CD8-positive, alpha-beta memory T cell (primary cell): ENCODE data around the gene CHCHD6. TPM values are rescaled to one million over a fixed set of nuclear protein-coding genes. Genes with fewer than 3 reads are reported as not detected.

Experiments
- CTCF ChIA-PET: fragments of 350-600 bp; sonication (Branson Sonifier 250); formaldehyde crosslinking; loops from one replicate; lab custom pipeline; 2021; ENCODE audit warnings: antibody characterized with exemption; lab: Charles Lee
- POLR2A ChIA-PET: fragments of 350-600 bp; sonication (Branson Sonifier 250); formaldehyde crosslinking; loops from one replicate; lab custom pipeline; 2021; ENCODE audit warnings: antibody characterized with exemption; lab: Charles Lee
- DNase-seq, 5 donors: peaks; one replicate each; pipeline versions ENCODE4 v3.0.0 to v3.0.0-alpha.2; 2020 to 2022; ENCODE audit warnings: mixed read lengths in 1 of 5
- H3K27ac ChIP-seq: one replicate; pipeline ENCODE4 v1.7.0; 2013; ENCODE audit warnings: low read depth, mild to moderate bottlenecking, low read length, moderate library complexity
- H3K27me3 ChIP-seq: 2 replicates; pipeline ENCODE4 v1.7.0; 2013; ENCODE audit warnings: low read length, mild to moderate bottlenecking; ENCODE audit not compliant: insufficient read depth, poor library complexity, severe bottlenecking
- H3K36me3 ChIP-seq: 2 replicates; pipeline ENCODE4 v1.7.0; 2013; ENCODE audit warnings: mild to moderate bottlenecking, low read length, moderate library complexity; ENCODE audit not compliant: insufficient read depth
- H3K4me1 ChIP-seq: 2 replicates; pipeline ENCODE4 v1.7.0; 2013; ENCODE audit warnings: mild to moderate bottlenecking, low read length, moderate library complexity; ENCODE audit not compliant: insufficient read depth
- H3K4me3 ChIP-seq: 2 replicates; pipeline ENCODE4 v1.7.0; 2013; ENCODE audit warnings: mild to moderate bottlenecking, low read length
- H3K9me3 ChIP-seq: 2 replicates; pipeline ENCODE4 v1.7.0; 2013; ENCODE audit warnings: mild to moderate bottlenecking, low read length
- H3K27ac Mint-ChIP-seq, 8 donors: one replicate each; pipeline ENCODE4 v1.8.0; 2020 to 2021; ENCODE audit warnings: mixed read lengths in 8 of 8, mild to moderate bottlenecking in 6 of 8, inconsistent platforms in 3 of 8, moderate library complexity in 3 of 8
- H3K27me3 Mint-ChIP-seq, 2 donors: one replicate each; pipeline ENCODE4 v1.8.0; 2020 to 2021; ENCODE audit warnings: mixed read lengths in 2 of 2, mild to moderate bottlenecking in 1 of 2, moderate library complexity in 1 of 2
- H3K36me3 Mint-ChIP-seq, 3 donors: one replicate each; pipeline ENCODE4 v1.8.0; 2020 to 2021; ENCODE audit warnings: mixed read lengths in 3 of 3, inconsistent platforms in 1 of 3, mild to moderate bottlenecking in 1 of 3
- H3K4me1 Mint-ChIP-seq, 3 donors: one replicate each; pipeline ENCODE4 v1.8.0; 2020 to 2021; ENCODE audit warnings: mixed read lengths in 3 of 3, inconsistent platforms in 1 of 3, mild to moderate bottlenecking in 1 of 3
- H3K4me3 Mint-ChIP-seq, 7 donors: one replicate each; pipeline ENCODE4 v1.8.0; 2020 to 2021; ENCODE audit warnings: mixed read lengths in 7 of 7, mild to moderate bottlenecking in 6 of 7, moderate library complexity in 4 of 7, inconsistent platforms in 2 of 7
- H3K9me3 Mint-ChIP-seq, 5 donors: one replicate each; pipeline ENCODE4 v1.8.0; 2020 to 2022; ENCODE audit warnings: mixed read lengths in 5 of 5, mild to moderate bottlenecking in 3 of 5, moderate library complexity in 2 of 5, inconsistent platforms in 1 of 5
- polyA plus RNA-seq: library from polyadenylated mRNA; unstranded; fragments of 300-500 nt; fragmentation: Illumina TruSeq; gene quantifications from one replicate; pipeline ENCODE4 v1.2.3, GENCODE V29; 2021
- total RNA-seq, 2 experiments: library from RNA; stranded (reverse); gene quantifications; one replicate each; pipeline ENCODE4 v1.2.3, GENCODE V29; 2021

The CHCHD6 gene
- total and polyA plus RNA-seq, 3 experiments from 2014 or later, result 12.0 to 16.7 (median 15.0) TPM

GRCh38 chr3:126730376-126730775, 26.3 kb downstream of the CHCHD6 start:
- DNase-seq, result no peak
- Mint-ChIP-seq H3K9me3 (no peaks in the 10 kb centered on the region), H3K4me1 (peaks cover 11 to 15% (median 14%) of the 10 kb centered on the region in 3 donors), H3K4me3 (no peak overlapping the region), H3K27me3 (no peaks in the 10 kb centered on the region), H3K27ac (peak overlapping the region in 1 of 8 donors; percentile 61), H3K36me3 (peaks cover 19 to 57% (median 21%) of the 10 kb centered on the region in 3 donors)
- peaks cover 5% of the 10 kb centered on the region for H3K4me1 ChIP-seq
- no peak overlapping the region for H3K27ac ChIP-seq
- H3K27me3 ChIP-seq, result no peaks in the 10 kb centered on the region
- H3K9me3 ChIP-seq, result no peaks in the 10 kb centered on the region
- no peaks in the 10 kb centered on the region for H3K36me3 ChIP-seq
- CTCF ChIA-PET, result no interaction called here
- H3K4me3 ChIP-seq, result no peak overlapping the region
- POLR2A ChIA-PET, result no interaction called here

- H3K36me3 Mint-ChIP-seq, result peaks cover 22 to 60% (median 24%) of the 10 kb centered on the region in 3 donors
- Histone ChIP-seq H3K27me3 (no peaks in the 10 kb centered on the region), H3K4me1 (peaks cover 5% of the 10 kb centered on the region), H3K9me3 (no peaks in the 10 kb centered on the region), H3K36me3 (no peaks in the 10 kb centered on the region), H3K27ac (no peak overlapping the region), H3K4me3 (no peak overlapping the region)
- H3K4me1 Mint-ChIP-seq, result peaks cover 11 to 15% (median 14%) of the 10 kb centered on the region in 3 donors
- H3K27me3 Mint-ChIP-seq, result no peaks in the 10 kb centered on the region
- no peaks in the 10 kb centered on the region for H3K9me3 Mint-ChIP-seq
- ChIA-PET POLR2A (no interaction called here), CTCF (no interaction called here)
- DNase-seq, result no peak
- H3K4me3 Mint-ChIP-seq, result no peak overlapping the region
- H3K27ac Mint-ChIP-seq, result peak overlapping the region in 3 of 8 donors; percentile 21 to 91 (median 68)
These were observed 27.0 kb downstream of the CHCHD6 start for GRCh38 chr3:126731044-126731443.

GRCh38 chr3:126732281-126733060, 28.4 kb downstream of the CHCHD6 start:
- Histone ChIP-seq H3K27me3 (no peaks in the 10 kb centered on the region), H3K27ac (no peak overlapping the region), H3K9me3 (no peaks in the 10 kb centered on the region), H3K4me1 (peaks cover 5% of the 10 kb centered on the region), H3K4me3 (no peak overlapping the region), H3K36me3 (no peaks in the 10 kb centered on the region)
- no peak for DNase-seq
- H3K4me1 Mint-ChIP-seq, result peaks cover 11 to 15% (median 13%) of the 10 kb centered on the region in 3 donors
- POLR2A ChIA-PET, result no interaction called here
- H3K27ac Mint-ChIP-seq, result no peak overlapping the region
- no peaks in the 10 kb centered on the region for H3K9me3 Mint-ChIP-seq
- peaks cover 21 to 55% (median 25%) of the 10 kb centered on the region in 3 donors for H3K36me3 Mint-ChIP-seq
- CTCF ChIA-PET, result no interaction called here
- H3K4me3 Mint-ChIP-seq, result no peak overlapping the region
- no peaks in the 10 kb centered on the region for H3K27me3 Mint-ChIP-seq

GRCh38 chr3:126733061-126733430, 29.0 kb downstream of the CHCHD6 start:
- H3K4me1 Mint-ChIP-seq, result peaks cover 11 to 15% (median 14%) of the 10 kb centered on the region in 3 donors
- no peaks in the 10 kb centered on the region for H3K36me3 ChIP-seq
- H3K4me1 ChIP-seq, result peaks cover 5% of the 10 kb centered on the region
- H3K9me3 ChIP-seq, result no peaks in the 10 kb centered on the region
- no peak overlapping the region for H3K27ac ChIP-seq
- ChIA-PET POLR2A (no interaction called here), CTCF (no interaction called here)
- no peak overlapping the region for H3K4me3 ChIP-seq
- peaks cover 24 to 56% (median 28%) of the 10 kb centered on the region in 3 donors for H3K36me3 Mint-ChIP-seq
- H3K27ac Mint-ChIP-seq, result no peak overlapping the region
- H3K4me3 Mint-ChIP-seq, result no peak overlapping the region
- no peak for DNase-seq
- H3K9me3 Mint-ChIP-seq, result no peaks in the 10 kb centered on the region
- no peaks in the 10 kb centered on the region for H3K27me3 ChIP-seq
- no peaks in the 10 kb centered on the region for H3K27me3 Mint-ChIP-seq

GRCh38 chr3:126734106-126734723, 30.2 kb downstream of the CHCHD6 start:
- DNase-seq, result no peak
- Mint-ChIP-seq H3K27me3 (no peaks in the 10 kb centered on the region), H3K36me3 (peaks cover 31 to 61% (median 36%) of the 10 kb centered on the region in 3 donors), H3K9me3 (peaks cover 0 to 3% (median 0%) of the 10 kb centered on the region in 5 donors), H3K4me1 (peaks cover 11 to 15% (median 12%) of the 10 kb centered on the region in 3 donors), H3K4me3 (no peak overlapping the region), H3K27ac (no peak overlapping the region)
- no peaks in the 10 kb centered on the region for H3K36me3 ChIP-seq
- POLR2A ChIA-PET, result interaction anchor here (0.5 kb wide), 1 partner anchor 80 kb away, joined by 3 read pairs; no protein-coding TSS in a partner anchor
- CTCF ChIA-PET, result no interaction called here
- no peaks in the 10 kb centered on the region for H3K27me3 ChIP-seq
- H3K4me3 ChIP-seq, result no peak overlapping the region
- no peaks in the 10 kb centered on the region for H3K9me3 ChIP-seq
- no peak overlapping the region for H3K27ac ChIP-seq
- peaks cover 5% of the 10 kb centered on the region for H3K4me1 ChIP-seq

- H3K4me1 ChIP-seq, result no peaks in the 10 kb centered on the region
- no peaks in the 10 kb centered on the region for H3K27me3 ChIP-seq
- CTCF ChIA-PET, result no interaction called here
- Mint-ChIP-seq H3K27me3 (no peaks in the 10 kb centered on the region), H3K4me1 (peaks cover 0 to 2% (median 0%) of the 10 kb centered on the region in 3 donors), H3K9me3 (peaks cover 0 to 7% (median 2%) of the 10 kb centered on the region in 5 donors), H3K36me3 (peaks cover 36 to 75% (median 43%) of the 10 kb centered on the region in 3 donors), H3K4me3 (no peak overlapping the region), H3K27ac (no peak overlapping the region)
- H3K27ac ChIP-seq, result no peak overlapping the region
- H3K4me3 ChIP-seq, result no peak overlapping the region
- DNase-seq, result no peak
- no peaks in the 10 kb centered on the region for H3K9me3 ChIP-seq
- POLR2A ChIA-PET, result no interaction called here
- H3K36me3 ChIP-seq, result no peaks in the 10 kb centered on the region
These were observed 33.5 kb downstream of the CHCHD6 start for GRCh38 chr3:126737527-126737926.

- no peak for DNase-seq
- Mint-ChIP-seq H3K4me1 (peaks cover 0 to 8% (median 2%) of the 10 kb centered on the region in 3 donors), H3K27me3 (no peaks in the 10 kb centered on the region), H3K4me3 (no peak overlapping the region), H3K9me3 (peaks cover 0 to 7% (median 2%) of the 10 kb centered on the region in 5 donors), H3K36me3 (peaks cover 21 to 37% (median 24%) of the 10 kb centered on the region in 3 donors), H3K27ac (peak overlapping the region in 1 of 8 donors; percentile 22)
- H3K4me1 ChIP-seq, result no peaks in the 10 kb centered on the region
- CTCF ChIA-PET, result no interaction called here
- H3K27me3 ChIP-seq, result no peaks in the 10 kb centered on the region
- no peaks in the 10 kb centered on the region for H3K9me3 ChIP-seq
- H3K36me3 ChIP-seq, result no peaks in the 10 kb centered on the region
- POLR2A ChIA-PET, result no interaction called here
- no peak overlapping the region for H3K27ac ChIP-seq
- no peak overlapping the region for H3K4me3 ChIP-seq
These were observed 38.0 kb downstream of the CHCHD6 start for GRCh38 chr3:126742057-126742456.

GRCh38 chr3:126743350-126743749, 39.3 kb downstream of the CHCHD6 start:
- CTCF ChIA-PET, result no interaction called here
- Histone ChIP-seq H3K9me3 (no peaks in the 10 kb centered on the region), H3K27ac (no peak overlapping the region), H3K4me1 (no peaks in the 10 kb centered on the region), H3K27me3 (no peaks in the 10 kb centered on the region), H3K36me3 (no peaks in the 10 kb centered on the region), H3K4me3 (no peak overlapping the region)
- peaks cover 0 to 6% (median 2%) of the 10 kb centered on the region in 5 donors for H3K9me3 Mint-ChIP-seq
- POLR2A ChIA-PET, result no interaction called here
- peaks cover 0 to 11% (median 4%) of the 10 kb centered on the region in 3 donors for H3K4me1 Mint-ChIP-seq
- peaks cover 15 to 28% (median 17%) of the 10 kb centered on the region in 3 donors for H3K36me3 Mint-ChIP-seq
- no peak overlapping the region for H3K4me3 Mint-ChIP-seq
- no peak for DNase-seq
- H3K27ac Mint-ChIP-seq, result no peak overlapping the region
- H3K27me3 Mint-ChIP-seq, result no peaks in the 10 kb centered on the region
